Measurements from ENCODE around the gene CDC42BPB. TPM values are rescaled to one million over a fixed set of nuclear protein-coding genes. Genes with fewer than 3 reads are reported as not detected.

CDC42BPB gene
- total and polyA plus RNA-seq, 2 of the 13 experiments (the other 11 are each of a cell fraction or from before 2014, with no cell fraction given) = 19.7 to 32.3 TPM

DNA sequence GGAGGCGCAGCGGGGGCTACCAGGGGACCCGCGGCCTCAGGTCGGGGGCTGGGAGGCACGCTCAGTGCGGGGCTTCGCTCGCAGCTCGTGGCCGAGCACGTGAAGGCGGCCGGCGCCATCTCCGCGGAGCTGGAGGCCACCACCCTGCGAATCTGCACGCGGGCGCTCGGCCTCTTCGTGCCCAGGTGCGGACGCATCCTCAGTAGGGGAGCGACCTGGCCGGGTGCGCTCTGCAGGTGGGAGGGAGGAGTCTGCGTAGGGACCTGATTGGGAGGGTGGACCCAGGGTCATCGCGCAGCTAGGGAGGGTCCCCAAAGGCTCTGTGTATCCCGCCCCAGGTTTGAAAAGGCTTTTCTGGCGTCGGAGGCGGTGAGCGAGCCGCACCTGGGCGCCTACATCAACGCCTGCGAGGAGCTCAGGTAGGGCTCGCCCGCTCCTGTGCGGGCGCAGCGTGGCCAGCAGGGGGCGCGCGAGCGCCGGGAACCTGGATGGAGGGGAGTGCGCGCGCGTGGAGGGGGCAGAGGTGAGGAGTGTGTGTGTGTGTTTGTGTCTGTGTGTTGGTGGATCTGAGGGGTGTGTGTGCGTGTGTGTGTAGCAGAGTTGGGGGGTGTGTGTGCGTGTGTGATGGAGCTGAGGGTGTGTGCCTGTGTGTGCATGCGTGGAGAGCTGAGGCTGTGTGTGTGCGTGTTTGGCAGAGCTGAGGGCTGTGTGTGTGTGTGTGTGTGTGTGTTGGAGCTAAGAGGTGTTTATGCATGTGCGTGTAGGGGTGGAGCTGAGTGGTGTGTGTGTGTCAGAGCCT lies 47.5 kb upstream of the CDC42BPB start (continued):
- TF ChIP-seq, protein P1, sequence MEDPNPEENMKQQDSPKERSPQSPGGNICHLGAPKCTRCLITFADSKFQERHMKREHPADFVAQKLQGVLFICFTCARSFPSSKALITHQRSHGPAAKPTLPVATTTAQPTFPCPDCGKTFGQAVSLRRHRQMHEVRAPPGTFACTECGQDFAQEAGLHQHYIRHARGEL (CRISPR knock-in tag; IDR thresholded peaks at IDR 0.05) = no peak
- TF ChIP-seq CAMTA2 (CRISPR knock-in tag; IDR thresholded peaks at IDR 0.05; ENCODE audit: borderline replicate concordance) (no peak), ZNF296 (CRISPR knock-in tag; conservative IDR thresholded peaks at IDR 0.05) (no peak), ZFYVE20 (CRISPR knock-in tag; IDR thresholded peaks at IDR 0.05; ENCODE audit: borderline replicate concordance, low read depth) (no peak), ONECUT2 (CRISPR knock-in tag; IDR thresholded peaks at IDR 0.05) (no peak), IRF2 (CRISPR knock-in tag; IDR thresholded peaks at IDR 0.05) (no peak), CBX5 (CRISPR knock-in tag; IDR thresholded peaks at IDR 0.05; ENCODE audit: borderline replicate concordance) (0 out of 2 replicates have a peak, but pooled peaks have one; percentile 15), ZNF670 (CRISPR knock-in tag; IDR thresholded peaks at IDR 0.05; ENCODE audit: borderline replicate concordance) (no peak; the same call in 1 of the 2 replicates), ZBTB7A (CRISPR knock-in tag; IDR thresholded peaks at IDR 0.05) (peak; percentile 55; the same call in 1 of the 2 replicates), CBFB (CRISPR knock-in tag; IDR thresholded peaks at IDR 0.05) (no peak), MXI1 (IDR thresholded peaks at IDR 0.05; ENCODE audit: borderline replicate concordance, low read depth, low read length) (no peak), SRSF9 (IDR thresholded peaks at IDR 0.05; ENCODE audit: borderline replicate concordance, insufficient read depth, low read depth, low read length, poor library complexity, severe bottlenecking) (no peak), NR3C1 (CRISPR knock-in tag; IDR thresholded peaks at IDR 0.05) (no peak), ZNF878 (CRISPR knock-in tag; IDR thresholded peaks at IDR 0.05) (no peak)
- TF ChIP-seq, protein P2, sequence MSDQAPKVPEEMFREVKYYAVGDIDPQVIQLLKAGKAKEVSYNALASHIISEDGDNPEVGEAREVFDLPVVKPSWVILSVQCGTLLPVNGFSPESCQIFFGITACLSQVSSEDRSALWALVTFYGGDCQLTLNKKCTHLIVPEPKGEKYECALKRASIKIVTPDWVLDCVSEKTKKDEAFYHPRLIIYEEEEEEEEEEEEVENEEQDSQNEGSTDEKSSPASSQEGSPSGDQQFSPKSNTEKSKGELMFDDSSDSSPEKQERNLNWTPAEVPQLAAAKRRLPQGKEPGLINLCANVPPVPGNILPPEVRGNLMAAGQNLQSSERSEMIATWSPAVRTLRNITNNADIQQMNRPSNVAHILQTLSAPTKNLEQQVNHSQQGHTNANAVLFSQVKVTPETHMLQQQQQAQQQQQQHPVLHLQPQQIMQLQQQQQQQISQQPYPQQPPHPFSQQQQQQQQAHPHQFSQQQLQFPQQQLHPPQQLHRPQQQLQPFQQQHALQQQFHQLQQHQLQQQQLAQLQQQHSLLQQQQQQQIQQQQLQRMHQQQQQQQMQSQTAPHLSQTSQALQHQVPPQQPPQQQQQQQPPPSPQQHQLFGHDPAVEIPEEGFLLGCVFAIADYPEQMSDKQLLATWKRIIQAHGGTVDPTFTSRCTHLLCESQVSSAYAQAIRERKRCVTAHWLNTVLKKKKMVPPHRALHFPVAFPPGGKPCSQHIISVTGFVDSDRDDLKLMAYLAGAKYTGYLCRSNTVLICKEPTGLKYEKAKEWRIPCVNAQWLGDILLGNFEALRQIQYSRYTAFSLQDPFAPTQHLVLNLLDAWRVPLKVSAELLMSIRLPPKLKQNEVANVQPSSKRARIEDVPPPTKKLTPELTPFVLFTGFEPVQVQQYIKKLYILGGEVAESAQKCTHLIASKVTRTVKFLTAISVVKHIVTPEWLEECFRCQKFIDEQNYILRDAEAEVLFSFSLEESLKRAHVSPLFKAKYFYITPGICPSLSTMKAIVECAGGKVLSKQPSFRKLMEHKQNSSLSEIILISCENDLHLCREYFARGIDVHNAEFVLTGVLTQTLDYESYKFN (CRISPR knock-in tag; conservative IDR thresholded peaks at IDR 0.05) = no peak
- TF ChIP-seq, protein P3, sequence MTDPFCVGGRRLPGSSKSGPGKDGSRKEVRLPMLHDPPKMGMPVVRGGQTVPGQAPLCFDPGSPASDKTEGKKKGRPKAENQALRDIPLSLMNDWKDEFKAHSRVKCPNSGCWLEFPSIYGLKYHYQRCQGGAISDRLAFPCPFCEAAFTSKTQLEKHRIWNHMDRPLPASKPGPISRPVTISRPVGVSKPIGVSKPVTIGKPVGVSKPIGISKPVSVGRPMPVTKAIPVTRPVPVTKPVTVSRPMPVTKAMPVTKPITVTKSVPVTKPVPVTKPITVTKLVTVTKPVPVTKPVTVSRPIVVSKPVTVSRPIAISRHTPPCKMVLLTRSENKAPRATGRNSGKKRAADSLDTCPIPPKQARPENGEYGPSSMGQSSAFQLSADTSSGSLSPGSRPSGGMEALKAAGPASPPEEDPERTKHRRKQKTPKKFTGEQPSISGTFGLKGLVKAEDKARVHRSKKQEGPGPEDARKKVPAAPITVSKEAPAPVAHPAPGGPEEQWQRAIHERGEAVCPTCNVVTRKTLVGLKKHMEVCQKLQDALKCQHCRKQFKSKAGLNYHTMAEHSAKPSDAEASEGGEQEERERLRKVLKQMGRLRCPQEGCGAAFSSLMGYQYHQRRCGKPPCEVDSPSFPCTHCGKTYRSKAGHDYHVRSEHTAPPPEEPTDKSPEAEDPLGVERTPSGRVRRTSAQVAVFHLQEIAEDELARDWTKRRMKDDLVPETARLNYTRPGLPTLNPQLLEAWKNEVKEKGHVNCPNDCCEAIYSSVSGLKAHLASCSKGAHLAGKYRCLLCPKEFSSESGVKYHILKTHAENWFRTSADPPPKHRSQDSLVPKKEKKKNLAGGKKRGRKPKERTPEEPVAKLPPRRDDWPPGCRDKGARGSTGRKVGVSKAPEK (CRISPR knock-in tag; IDR thresholded peaks at IDR 0.05; ENCODE audit: borderline replicate concordance) = no peak; the same call in 1 of the 2 replicates
- TF ChIP-seq, protein P4, sequence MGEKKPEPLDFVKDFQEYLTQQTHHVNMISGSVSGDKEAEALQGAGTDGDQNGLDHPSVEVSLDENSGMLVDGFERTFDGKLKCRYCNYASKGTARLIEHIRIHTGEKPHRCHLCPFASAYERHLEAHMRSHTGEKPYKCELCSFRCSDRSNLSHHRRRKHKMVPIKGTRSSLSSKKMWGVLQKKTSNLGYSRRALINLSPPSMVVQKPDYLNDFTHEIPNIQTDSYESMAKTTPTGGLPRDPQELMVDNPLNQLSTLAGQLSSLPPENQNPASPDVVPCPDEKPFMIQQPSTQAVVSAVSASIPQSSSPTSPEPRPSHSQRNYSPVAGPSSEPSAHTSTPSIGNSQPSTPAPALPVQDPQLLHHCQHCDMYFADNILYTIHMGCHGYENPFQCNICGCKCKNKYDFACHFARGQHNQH (CRISPR knock-in tag; IDR thresholded peaks at IDR 0.05) = no peak; the same call in 1 of the 2 replicates
